ENCODE measurements around the gene SLC49A3.

DNA sequence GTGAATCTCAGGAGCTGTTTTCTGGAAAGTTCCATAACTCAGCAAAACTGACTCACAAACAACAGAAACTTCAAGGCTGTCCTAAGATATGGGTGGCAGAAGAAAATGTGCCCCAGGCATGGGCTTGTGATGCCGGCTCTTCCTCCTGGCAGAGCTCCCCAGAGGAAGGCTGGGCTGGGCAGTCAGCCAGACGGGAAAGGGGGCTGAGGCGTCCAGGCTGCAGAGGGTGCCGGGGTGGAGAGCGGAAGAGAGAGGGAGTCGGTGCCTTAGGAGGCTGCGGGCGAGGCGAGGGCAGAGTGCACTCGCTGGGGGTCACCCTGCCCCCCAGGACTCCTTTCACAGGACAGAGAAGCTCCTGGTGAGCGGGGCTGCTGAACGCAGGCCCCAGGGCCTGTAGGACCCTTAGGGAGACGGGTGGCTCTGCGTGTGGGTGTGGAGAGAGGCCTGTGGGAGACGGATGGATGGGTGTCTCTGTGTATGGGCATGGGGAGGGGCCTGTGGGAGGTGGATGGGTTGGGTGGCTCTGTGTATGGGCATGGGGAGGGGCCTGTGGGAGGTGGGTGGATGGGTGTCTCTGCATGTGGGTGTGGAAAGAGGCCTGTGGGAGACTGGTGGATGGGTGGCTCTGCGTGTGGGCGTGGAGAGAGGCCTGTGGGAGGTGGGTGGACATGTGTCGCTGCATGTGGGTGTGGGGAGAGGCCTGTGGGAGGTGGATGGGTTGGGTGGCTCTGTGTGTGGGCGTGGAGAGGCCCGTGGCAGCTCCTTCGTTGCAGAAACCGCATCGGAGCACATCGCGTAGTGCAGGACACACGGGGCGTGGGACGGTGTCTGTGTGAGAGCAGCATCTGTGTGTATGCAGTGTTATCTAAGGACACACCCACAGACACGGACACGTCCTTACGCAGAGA, 32.6 kb upstream of the SLC49A3 start:
- TF ChIP-seq CTCF (IDR thresholded peaks at IDR 0.05 in 8 of 11, conservative IDR thresholded peaks at IDR 0.05 in 3 of 11) (no peak), POLR2AphosphoS5 (IDR thresholded peaks at IDR 0.05) (peak; percentile 49 to 76 (median 69)), POLR2A (IDR thresholded peaks at IDR 0.05) (no peak)
